ENCODE measurements around the gene UBAP1L.

DNA sequence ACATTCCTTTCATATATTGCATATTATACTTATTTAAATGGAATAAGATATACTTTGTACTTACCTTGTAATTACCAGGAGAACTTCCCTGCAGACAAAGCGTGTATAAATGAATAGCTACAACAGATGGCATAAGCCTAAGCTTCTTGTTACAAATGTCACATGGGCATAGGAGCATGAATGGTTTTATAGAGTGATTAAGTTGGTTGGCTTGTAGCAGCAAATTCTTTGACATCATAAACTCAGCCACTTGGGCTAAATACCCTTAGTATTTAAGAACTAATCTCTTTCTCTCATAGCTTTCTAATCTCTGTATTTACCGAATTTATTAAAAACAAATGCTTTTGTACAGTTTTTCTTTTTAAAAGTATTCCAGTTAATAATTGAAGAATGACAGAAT, at the start of gene UBAP1L:
- no peak for TF ChIP-seq POLR2A (IDR thresholded peaks at IDR 0.05)
- TF ChIP-seq, protein P1, sequence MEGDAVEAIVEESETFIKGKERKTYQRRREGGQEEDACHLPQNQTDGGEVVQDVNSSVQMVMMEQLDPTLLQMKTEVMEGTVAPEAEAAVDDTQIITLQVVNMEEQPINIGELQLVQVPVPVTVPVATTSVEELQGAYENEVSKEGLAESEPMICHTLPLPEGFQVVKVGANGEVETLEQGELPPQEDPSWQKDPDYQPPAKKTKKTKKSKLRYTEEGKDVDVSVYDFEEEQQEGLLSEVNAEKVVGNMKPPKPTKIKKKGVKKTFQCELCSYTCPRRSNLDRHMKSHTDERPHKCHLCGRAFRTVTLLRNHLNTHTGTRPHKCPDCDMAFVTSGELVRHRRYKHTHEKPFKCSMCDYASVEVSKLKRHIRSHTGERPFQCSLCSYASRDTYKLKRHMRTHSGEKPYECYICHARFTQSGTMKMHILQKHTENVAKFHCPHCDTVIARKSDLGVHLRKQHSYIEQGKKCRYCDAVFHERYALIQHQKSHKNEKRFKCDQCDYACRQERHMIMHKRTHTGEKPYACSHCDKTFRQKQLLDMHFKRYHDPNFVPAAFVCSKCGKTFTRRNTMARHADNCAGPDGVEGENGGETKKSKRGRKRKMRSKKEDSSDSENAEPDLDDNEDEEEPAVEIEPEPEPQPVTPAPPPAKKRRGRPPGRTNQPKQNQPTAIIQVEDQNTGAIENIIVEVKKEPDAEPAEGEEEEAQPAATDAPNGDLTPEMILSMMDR (IDR thresholded peaks at IDR 0.05), result no peak
- no peak for TF ChIP-seq EP300 (IDR thresholded peaks at IDR 0.05; ENCODE audit: low read depth)
